NT2/D1 (cell line): Measurements from ENCODE around the gene OR2B2.

Experiments
- SUZ12 ChIP-seq: IDR thresholded peaks from 2 replicates; pipeline ENCODE4 v1.6.1; 2011; ENCODE audit not compliant: insufficient read length, insufficient read depth; ENCODE audit errors: extremely low read depth
- ZNF274 ChIP-seq: IDR thresholded peaks from 2 replicates; pipeline ENCODE4 v1.6.1; 2011; ENCODE audit warnings: mild to moderate bottlenecking, low read depth, low read length

GRCh38 chr6:27922949-27923348 lies 10.8 kb upstream of the OR2B2 start:
- TF ChIP-seq ZNF274, result no peak
- TF ChIP-seq SUZ12, result no peak
